Measurements from ENCODE around the gene GRID2. TPM values are rescaled to one million over a fixed set of nuclear protein-coding genes. Genes with fewer than 3 reads are reported as not detected.
A peak's percentile ranks its signal among the peaks of the same experiment; 100 is the strongest.

The GRID2 gene
- 10 to 100 TPM; 27.3 to 40.4 TPM for total RNA-seq
- 5.2 TPM for polyA plus RNA-seq (2013, experiment 1 of 2)
- 4.3 TPM for polyA plus RNA-seq (2013, experiment 2 of 2)
- long read RNA-seq, experiment 1, full-length matches to known transcripts, result 1 of 11 reads
- long read RNA-seq, experiment 1, partial matches to known transcripts, result 3 of 11 reads
- long read RNA-seq, experiment 1, other reads (novel, unspliced or antisense), result 7 of 11 reads
- long read RNA-seq, experiment 2, full-length matches to known transcripts, result 13 of 91 reads
- long read RNA-seq, experiment 2, partial matches to known transcripts, result 5 of 91 reads
- long read RNA-seq, experiment 2, other reads (novel, unspliced or antisense), result 73 of 91 reads
- long read RNA-seq, experiment 3, full-length matches to known transcripts, result 19 of 42 reads
- long read RNA-seq, experiment 3, partial matches to known transcripts, result 2 of 42 reads
- long read RNA-seq, experiment 3, other reads (novel, unspliced or antisense), result 21 of 42 reads
- long read RNA-seq, experiment 4, partial matches to known transcripts, result 4 of 10 reads
- long read RNA-seq, experiment 4, other reads (novel, unspliced or antisense), result 6 of 10 reads

DNA sequence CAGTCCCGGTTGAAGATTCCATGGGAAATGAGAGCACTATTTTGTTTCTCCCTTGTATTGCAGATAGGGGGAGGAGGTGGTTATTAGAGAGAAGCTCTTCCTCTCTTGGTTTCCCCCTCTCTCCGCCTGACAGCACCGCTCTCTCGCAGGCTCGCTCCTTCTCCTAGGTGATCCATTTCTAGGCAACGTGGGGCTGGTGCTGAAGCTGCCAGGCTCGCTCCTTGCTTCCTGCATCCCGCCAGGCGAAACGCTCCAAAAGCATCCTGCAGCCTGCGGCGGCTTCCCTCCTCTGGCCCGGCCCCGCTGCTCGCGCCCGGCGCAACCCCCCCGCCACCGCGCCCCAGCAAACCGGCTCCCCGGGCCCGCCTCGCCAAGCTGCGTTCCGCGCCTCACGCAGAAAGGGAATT lies at the start of gene GRID2:
Gene GRID2, plus strand, starts transcription at position 346 of the 407 bp plus-strand sequence.
- Histone ChIP-seq H3K4me1 (ENCODE audit: control insufficient read depth, insufficient read depth, low read length) (no peaks in the 10 kb centered on the region), H3K4me3 (ENCODE audit: low read length) (peak within 1 kb of the TSS; percentile 95), H3K27me3 (ENCODE audit: control insufficient read depth, insufficient read depth, low read length, poor library complexity, severe bottlenecking) (peaks cover 32% of the 10 kb centered on the region), H3K9me3 (ENCODE audit: control insufficient read depth, low read length) (no peaks in the 10 kb centered on the region), H3K9ac (ENCODE audit: extremely low read depth, low read length, poor library complexity, severe bottlenecking) (peak within 1 kb of the TSS; percentile 21), H3K27ac (ENCODE audit: low read depth, low read length) (no peak within 1 kb of the TSS), H3K36me3 (ENCODE audit: control insufficient read depth, insufficient read depth, low read length) (no peaks in the 10 kb centered on the region)
- H3K36me3 Mint-ChIP-seq (ENCODE audit: low read depth), result no peaks in the 10 kb centered on the region
- H3K4me1 Mint-ChIP-seq, result peaks cover 17% of the 10 kb centered on the region
- WGBS, 2 experiments (ENCODE audit: insufficient coverage in 1 of 2, insufficient read length in 1 of 2), result 0% methylated on average over 7 to 29 of the region's 29 CpGs
- TF ChIP-seq, protein P1, sequence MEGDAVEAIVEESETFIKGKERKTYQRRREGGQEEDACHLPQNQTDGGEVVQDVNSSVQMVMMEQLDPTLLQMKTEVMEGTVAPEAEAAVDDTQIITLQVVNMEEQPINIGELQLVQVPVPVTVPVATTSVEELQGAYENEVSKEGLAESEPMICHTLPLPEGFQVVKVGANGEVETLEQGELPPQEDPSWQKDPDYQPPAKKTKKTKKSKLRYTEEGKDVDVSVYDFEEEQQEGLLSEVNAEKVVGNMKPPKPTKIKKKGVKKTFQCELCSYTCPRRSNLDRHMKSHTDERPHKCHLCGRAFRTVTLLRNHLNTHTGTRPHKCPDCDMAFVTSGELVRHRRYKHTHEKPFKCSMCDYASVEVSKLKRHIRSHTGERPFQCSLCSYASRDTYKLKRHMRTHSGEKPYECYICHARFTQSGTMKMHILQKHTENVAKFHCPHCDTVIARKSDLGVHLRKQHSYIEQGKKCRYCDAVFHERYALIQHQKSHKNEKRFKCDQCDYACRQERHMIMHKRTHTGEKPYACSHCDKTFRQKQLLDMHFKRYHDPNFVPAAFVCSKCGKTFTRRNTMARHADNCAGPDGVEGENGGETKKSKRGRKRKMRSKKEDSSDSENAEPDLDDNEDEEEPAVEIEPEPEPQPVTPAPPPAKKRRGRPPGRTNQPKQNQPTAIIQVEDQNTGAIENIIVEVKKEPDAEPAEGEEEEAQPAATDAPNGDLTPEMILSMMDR (conservative IDR thresholded peaks at IDR 0.05), result peak; percentile 50
- H3K27ac Mint-ChIP-seq, result peak within 1 kb of the TSS; percentile 84
- peak; percentile 91 for DNase-seq
- H3K4me3 Mint-ChIP-seq, result peak within 1 kb of the TSS; percentile 76
- peaks cover 47% of the 10 kb centered on the region for H3K27me3 Mint-ChIP-seq (ENCODE audit: insufficient read depth)
- no peaks in the 10 kb centered on the region for H3K9me3 Mint-ChIP-seq

DNA sequence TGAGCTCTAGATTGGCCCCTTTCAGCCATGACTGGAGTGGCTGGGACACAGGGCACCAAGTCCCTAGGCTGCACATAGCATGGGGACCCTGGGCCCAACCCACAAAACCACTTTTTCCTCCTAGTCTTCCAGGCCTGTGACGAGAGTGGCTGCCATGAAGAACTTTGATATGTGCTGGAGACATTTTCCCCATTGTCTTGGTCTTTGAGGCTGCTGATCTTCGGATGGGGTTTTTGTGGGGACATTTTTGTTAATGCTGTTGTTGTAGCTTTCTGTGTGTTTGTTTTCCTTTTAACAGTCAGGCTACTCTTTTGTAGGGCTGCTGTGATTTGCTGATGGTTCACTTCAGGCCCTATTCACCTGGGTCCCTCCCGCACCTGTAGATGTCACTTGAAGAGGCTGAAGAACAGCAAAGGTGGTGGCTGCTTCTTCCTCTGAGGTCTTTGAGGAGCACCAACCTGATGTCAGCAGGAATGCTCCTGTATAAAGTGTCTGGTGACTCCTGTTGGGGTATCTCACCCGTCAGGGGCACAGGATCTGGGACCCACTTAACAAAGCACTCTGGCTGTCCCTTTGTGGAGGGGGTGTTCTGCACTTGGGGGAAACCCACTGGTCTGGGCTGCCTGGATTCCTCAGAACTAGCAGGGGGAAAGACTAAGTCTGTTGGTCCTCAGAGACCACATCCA lies 49.6 kb upstream of the GRID2 start:
- Histone ChIP-seq H3K4me3 (ENCODE audit: low read length) (no peak overlapping the region), H3K9ac (ENCODE audit: extremely low read depth, low read length, poor library complexity, severe bottlenecking) (no peak overlapping the region), H3K27ac (ENCODE audit: low read depth, low read length) (no peak overlapping the region), H3K27me3 (ENCODE audit: control insufficient read depth, insufficient read depth, low read length, poor library complexity, severe bottlenecking) (no peaks in the 10 kb centered on the region), H3K9me3 (ENCODE audit: control insufficient read depth, low read length) (peaks cover 48% of the 10 kb centered on the region), H3K36me3 (ENCODE audit: control insufficient read depth, insufficient read depth, low read length) (no peaks in the 10 kb centered on the region), H3K4me1 (ENCODE audit: control insufficient read depth, insufficient read depth, low read length) (no peaks in the 10 kb centered on the region)
- H3K27me3 Mint-ChIP-seq (ENCODE audit: insufficient read depth), result peaks cover 37% of the 10 kb centered on the region
- H3K9me3 Mint-ChIP-seq, result peaks cover 81% of the 10 kb centered on the region
- DNase-seq, result peak; percentile 63
- H3K4me1 Mint-ChIP-seq, result no peaks in the 10 kb centered on the region
- 90% methylated on average over 4 of the region's 4 CpGs; no CpG with 5 or more reads in 1 of the 2 experiments for WGBS, 2 experiments (ENCODE audit: insufficient coverage in 1 of 2, insufficient read length in 1 of 2)
- no peak overlapping the region for H3K4me3 Mint-ChIP-seq
- no peak overlapping the region for H3K27ac Mint-ChIP-seq
- H3K36me3 Mint-ChIP-seq (ENCODE audit: low read depth), result peaks cover 33% of the 10 kb centered on the region
- TF ChIP-seq, protein P1 (conservative IDR thresholded peaks at IDR 0.05), result no peak

DNA sequence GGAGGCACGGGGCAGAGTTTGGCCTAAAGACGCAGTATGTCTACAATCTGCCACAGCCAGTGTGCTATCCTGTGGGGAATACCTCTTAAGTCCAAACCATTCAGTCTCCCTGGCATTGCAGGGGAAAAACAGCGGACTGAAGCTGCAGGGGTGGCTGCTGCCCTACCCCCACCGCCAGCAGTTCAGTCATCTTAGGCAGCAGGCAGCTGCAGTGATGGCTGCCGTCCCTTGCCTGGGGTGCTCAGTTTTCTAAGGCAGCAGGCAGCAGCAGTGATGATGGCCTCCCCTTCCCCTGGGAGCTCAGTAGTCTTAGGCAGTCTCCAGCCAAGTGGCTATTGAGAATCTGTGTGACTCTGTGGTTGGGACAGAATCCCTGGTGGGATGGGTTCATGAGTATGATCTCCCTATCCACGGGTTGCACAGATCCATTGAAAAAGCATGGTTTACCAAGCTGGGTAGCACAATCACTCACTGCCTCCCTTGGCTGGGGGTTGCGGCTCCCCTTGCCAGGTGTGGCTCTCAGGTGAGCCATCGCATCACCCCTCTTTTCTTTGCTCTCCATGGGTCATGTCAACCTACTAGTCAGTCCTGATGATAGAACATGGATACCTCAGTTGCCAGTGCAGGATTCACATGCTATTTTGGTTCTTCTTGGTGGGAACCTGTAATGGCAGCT lies 48.9 kb upstream of the GRID2 start:
- no peaks in the 10 kb centered on the region for H3K27me3 ChIP-seq (ENCODE audit: control insufficient read depth, insufficient read depth, low read length, poor library complexity, severe bottlenecking)
- H3K27ac Mint-ChIP-seq, result no peak overlapping the region
- H3K27ac ChIP-seq (ENCODE audit: low read depth, low read length), result no peak overlapping the region
- TF ChIP-seq, protein P1 (conservative IDR thresholded peaks at IDR 0.05), result no peak
- H3K9me3 Mint-ChIP-seq, result peaks cover 88% of the 10 kb centered on the region
- WGBS, 2 experiments (ENCODE audit: insufficient coverage in 1 of 2, insufficient read length in 1 of 2), result 85 to 92% methylated on average over 5 to 8 of the region's 8 CpGs
- H3K4me1 Mint-ChIP-seq, result no peaks in the 10 kb centered on the region
- H3K36me3 Mint-ChIP-seq (ENCODE audit: low read depth), result peaks cover 41% of the 10 kb centered on the region
- DNase-seq, result peak; percentile 75
- peaks cover 48% of the 10 kb centered on the region for H3K9me3 ChIP-seq (ENCODE audit: control insufficient read depth, low read length)
- H3K4me3 Mint-ChIP-seq, result no peak overlapping the region
- peaks cover 33% of the 10 kb centered on the region for H3K27me3 Mint-ChIP-seq (ENCODE audit: insufficient read depth)
- no peak overlapping the region for H3K4me3 ChIP-seq (ENCODE audit: low read length)
- H3K4me1 ChIP-seq (ENCODE audit: control insufficient read depth, insufficient read depth, low read length), result no peaks in the 10 kb centered on the region
- no peak overlapping the region for H3K9ac ChIP-seq (ENCODE audit: extremely low read depth, low read length, poor library complexity, severe bottlenecking)
- no peaks in the 10 kb centered on the region for H3K36me3 ChIP-seq (ENCODE audit: control insufficient read depth, insufficient read depth, low read length)
